ENCODE data around the gene PIP5K1C.

PIP5K1C gene

DNA sequence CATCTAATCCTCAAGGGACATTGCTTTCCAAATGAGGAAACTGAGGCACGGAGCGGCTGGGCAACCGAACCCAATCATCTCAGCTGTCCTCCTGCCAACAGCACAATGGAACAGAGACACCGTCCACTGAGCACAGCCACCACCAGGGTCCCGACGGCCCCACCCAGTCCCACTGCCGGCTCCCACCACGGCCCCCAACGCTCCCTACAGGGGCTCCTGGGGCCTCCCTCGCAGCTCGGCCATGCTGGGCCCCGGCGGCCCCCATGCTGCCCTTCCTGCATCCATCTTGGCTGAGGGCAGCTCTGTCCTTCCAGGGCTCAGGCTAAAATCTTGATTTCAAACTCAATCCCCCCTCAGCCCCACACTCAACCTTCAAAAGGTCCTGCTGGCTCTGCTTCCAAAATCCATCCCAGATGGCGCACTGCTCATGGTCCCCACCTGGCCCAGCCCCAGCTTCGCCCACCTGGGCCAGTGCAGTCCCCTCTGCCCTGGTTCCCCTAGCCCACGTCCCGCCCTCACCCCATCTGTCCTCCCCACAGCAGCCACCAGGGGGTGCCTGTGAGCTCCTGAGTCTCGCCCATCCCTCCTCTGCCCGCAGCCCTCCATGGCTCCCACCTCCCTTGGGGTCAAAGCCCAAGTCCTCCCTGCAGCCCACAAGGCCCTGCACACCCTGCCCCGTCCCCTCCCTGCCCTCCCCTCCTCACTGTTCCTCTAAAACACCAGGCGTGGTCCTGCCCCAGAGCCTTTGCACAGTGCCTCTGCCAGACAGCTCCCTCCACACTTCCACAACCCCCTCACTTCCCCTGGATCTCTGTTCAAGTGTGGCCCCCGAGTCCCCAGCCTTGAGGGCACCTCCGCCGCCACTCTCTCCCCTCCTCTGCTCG, 7.9 kb downstream of the PIP5K1C start:
- no peak for DNase-seq

DNA sequence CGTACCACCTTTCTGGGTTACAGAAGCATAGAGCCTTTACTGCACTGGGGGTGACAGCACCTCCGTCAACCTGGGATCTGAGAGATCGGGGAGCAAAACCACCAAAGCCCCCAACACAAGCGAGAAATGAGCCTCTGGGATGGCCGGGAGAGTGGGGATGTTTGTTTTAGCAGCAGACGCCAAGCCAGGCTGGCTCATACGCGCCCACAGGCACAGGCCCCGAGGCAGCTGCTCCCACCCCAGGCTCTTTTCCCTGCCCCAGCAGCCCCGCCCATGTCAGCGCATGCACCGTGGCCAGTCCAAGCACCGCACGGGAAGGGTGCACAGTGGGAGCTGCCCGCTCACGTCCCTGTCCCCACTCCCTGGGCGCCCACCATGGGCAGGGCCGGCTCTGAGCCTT, 8.5 kb downstream of the PIP5K1C start:
- Histone ChIP-seq H3K4me3 (ENCODE audit: insufficient read depth in 1 of 2, low read depth in 1 of 2, low read length in 2 of 2) (no peak overlapping the region), H4K8ac (ENCODE audit: low read length) (no peak overlapping the region), H2AK5ac (ENCODE audit: low read length, severe bottlenecking) (peak overlapping the region; percentile 19), H3K4me1 (ENCODE audit: control insufficient read depth, insufficient read depth, low read depth, low read length) (peaks cover 61% of the 10 kb centered on the region), H3K27ac (ENCODE audit: low read length, poor library complexity, severe bottlenecking) (no peak overlapping the region), H3K9ac (ENCODE audit: low read length) (no peak overlapping the region), H3K4ac (ENCODE audit: low read depth in 1 of 2, low read length in 2 of 2) (no peak overlapping the region), H2BK120ac (ENCODE audit: low read depth, low read length) (no peak overlapping the region), H3K23ac (ENCODE audit: low read length in 2 of 2) (no peak overlapping the region), H3K9me3 (ENCODE audit: control insufficient read depth, low read length) (no peaks in the 10 kb centered on the region), H2BK15ac (ENCODE audit: low read depth, poor library complexity, severe bottlenecking) (no peak overlapping the region), H2BK12ac (ENCODE audit: low read length in 2 of 2) (no peak overlapping the region), H3K14ac (ENCODE audit: low read length in 2 of 2) (no peak overlapping the region), H2BK5ac (ENCODE audit: low read depth, low read length, poor library complexity, severe bottlenecking) (no peak overlapping the region), H4K91ac (ENCODE audit: low read length) (no peak overlapping the region), H3K79me1 (replicated peaks; ENCODE audit: low read length, poor library complexity, severe bottlenecking) (no peaks in the 10 kb centered on the region), H3K4me2 (ENCODE audit: low read length, poor library complexity, severe bottlenecking) (no peak overlapping the region), H3K18ac (ENCODE audit: low read depth in 1 of 2, low read length in 2 of 2) (no peak overlapping the region), H3K27me3 (ENCODE audit: control insufficient read depth in 1 of 2, insufficient read depth in 1 of 2, low read length in 2 of 2) (no peaks in the 10 kb centered on the region), H2AFZ (ENCODE audit: low read depth, low read length) (no peak overlapping the region), H3K36me3 (ENCODE audit: control insufficient read depth in 1 of 2, insufficient read depth in 2 of 2, low read depth in 1 of 2, low read length in 2 of 2) (peaks cover 3 to 66% of the 10 kb centered on the region in 2 experiments)
- WGBS: 97% methylated on average over 17 of the region's 18 CpGs
- DNase-seq: no peak

More for the DNA sequence above, 7.9 kb downstream of the PIP5K1C start:
- H3K4me1 ChIP-seq (ENCODE audit: control insufficient read depth, insufficient read depth, low read depth, low read length): peaks cover 61% of the 10 kb centered on the region
- H2BK12ac ChIP-seq (ENCODE audit: low read length in 2 of 2): no peak overlapping the region
- H3K18ac ChIP-seq (ENCODE audit: low read depth in 1 of 2, low read length in 2 of 2): no peak overlapping the region
- H3K9me3 ChIP-seq (ENCODE audit: control insufficient read depth, low read length): no peaks in the 10 kb centered on the region
- no peak overlapping the region for H4K91ac ChIP-seq (ENCODE audit: low read length)
- no peak overlapping the region for H3K14ac ChIP-seq (ENCODE audit: low read length in 2 of 2)
- no peak overlapping the region for H3K4ac ChIP-seq (ENCODE audit: low read depth in 1 of 2, low read length in 2 of 2)
- H3K27me3 ChIP-seq (ENCODE audit: control insufficient read depth in 1 of 2, insufficient read depth in 1 of 2, low read length in 2 of 2): no peaks in the 10 kb centered on the region
- H2BK5ac ChIP-seq (ENCODE audit: low read depth, low read length, poor library complexity, severe bottlenecking): no peak overlapping the region
- H2AFZ ChIP-seq (ENCODE audit: low read depth, low read length): no peak overlapping the region
- H3K27ac ChIP-seq (ENCODE audit: low read length, poor library complexity, severe bottlenecking): no peak overlapping the region
- no peak overlapping the region for H4K8ac ChIP-seq (ENCODE audit: low read length)
- no peak overlapping the region for H2AK5ac ChIP-seq (ENCODE audit: low read length, severe bottlenecking)
- peaks cover 3 to 71% of the 10 kb centered on the region in 2 experiments for H3K36me3 ChIP-seq (ENCODE audit: control insufficient read depth in 1 of 2, insufficient read depth in 2 of 2, low read depth in 1 of 2, low read length in 2 of 2)
- no peak overlapping the region for H3K4me3 ChIP-seq (ENCODE audit: insufficient read depth in 1 of 2, low read depth in 1 of 2, low read length in 2 of 2)
- H3K9ac ChIP-seq (ENCODE audit: low read length): no peak overlapping the region
- no peak overlapping the region for H2BK15ac ChIP-seq (ENCODE audit: low read depth, poor library complexity, severe bottlenecking)
- H2BK120ac ChIP-seq (ENCODE audit: low read depth, low read length): no peak overlapping the region
- 96% methylated on average over 25 of the region's 25 CpGs for WGBS
- no peak overlapping the region for H3K4me2 ChIP-seq (ENCODE audit: low read length, poor library complexity, severe bottlenecking)
- no peak overlapping the region for H3K23ac ChIP-seq (ENCODE audit: low read length in 2 of 2)
- no peaks in the 10 kb centered on the region for H3K79me1 ChIP-seq (replicated peaks; ENCODE audit: low read length, poor library complexity, severe bottlenecking)

DNA sequence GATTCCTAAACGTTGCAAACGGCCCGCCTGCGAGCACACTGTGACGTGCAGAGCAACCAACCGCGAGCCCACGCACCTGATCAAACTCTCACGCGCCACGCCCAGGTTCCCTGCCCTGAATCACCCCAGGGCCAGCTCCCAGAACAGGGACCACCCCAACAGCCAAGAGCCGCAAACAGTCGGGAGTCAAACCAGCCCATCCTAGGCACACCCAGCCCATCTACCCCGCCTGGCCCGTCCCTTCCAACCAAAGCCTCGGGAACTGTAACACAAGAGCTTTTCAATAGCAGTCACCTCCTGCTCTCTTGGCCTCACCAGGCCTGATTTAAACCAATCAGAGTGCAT, 8.9 kb downstream of the PIP5K1C start:
- peaks cover 57% of the 10 kb centered on the region for H3K4me1 ChIP-seq (ENCODE audit: control insufficient read depth, insufficient read depth, low read depth, low read length)
- 94% methylated on average over 16 of the region's 16 CpGs for WGBS

DNA sequence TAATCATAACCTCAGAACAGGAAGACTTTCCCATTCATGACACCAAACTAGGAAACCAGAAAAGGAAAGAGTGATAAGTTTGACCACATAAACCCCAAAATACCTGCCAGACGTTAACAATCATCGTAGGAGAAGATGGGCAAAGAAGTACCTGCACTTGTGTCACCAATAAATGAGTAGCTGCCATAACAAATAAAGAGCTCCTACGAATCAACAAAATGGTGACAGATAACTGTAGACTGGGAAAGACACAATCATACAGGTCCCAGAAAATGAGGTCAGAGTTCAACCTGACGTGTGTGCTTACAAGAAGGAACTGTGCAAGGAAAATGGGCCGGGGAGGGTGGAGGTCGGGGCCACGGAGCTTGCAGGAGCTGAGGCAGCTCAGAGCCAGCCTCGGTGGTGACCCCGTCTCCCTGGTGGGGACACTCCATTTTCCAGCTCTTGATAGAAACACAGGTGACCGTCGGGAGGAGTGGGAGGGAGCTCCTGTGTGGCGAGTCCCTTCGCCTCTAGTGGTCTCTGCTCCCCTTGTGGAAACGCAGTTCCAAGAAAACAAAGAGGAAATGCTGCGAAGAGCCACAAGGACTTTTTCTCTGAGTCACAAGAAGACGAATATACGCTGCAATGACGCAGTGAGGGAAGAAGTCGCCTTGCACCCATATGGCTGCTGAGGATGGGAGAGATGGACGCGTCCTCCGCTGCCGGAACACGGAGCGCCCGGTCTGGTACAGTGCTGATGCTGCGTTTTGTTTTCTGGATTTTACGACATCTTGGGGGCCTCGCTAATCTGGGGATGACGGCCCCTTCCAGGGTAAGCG, 9.5 kb downstream of the PIP5K1C start:
- Histone ChIP-seq H2AK5ac (ENCODE audit: low read length, severe bottlenecking) (no peak overlapping the region), H2AFZ (ENCODE audit: low read depth, low read length) (no peak overlapping the region), H3K9me3 (ENCODE audit: control insufficient read depth, low read length) (no peaks in the 10 kb centered on the region), H3K9ac (ENCODE audit: low read length) (no peak overlapping the region), H3K79me1 (replicated peaks; ENCODE audit: low read length, poor library complexity, severe bottlenecking) (peaks cover 1% of the 10 kb centered on the region), H3K4ac (ENCODE audit: low read depth in 1 of 2, low read length in 2 of 2) (no peak overlapping the region), H3K36me3 (ENCODE audit: control insufficient read depth in 1 of 2, insufficient read depth in 2 of 2, low read depth in 1 of 2, low read length in 2 of 2) (peaks cover 3 to 59% of the 10 kb centered on the region in 2 experiments), H2BK12ac (ENCODE audit: low read length in 2 of 2) (no peak overlapping the region), H4K91ac (ENCODE audit: low read length) (no peak overlapping the region), H3K18ac (ENCODE audit: low read depth in 1 of 2, low read length in 2 of 2) (no peak overlapping the region), H3K23ac (ENCODE audit: low read length in 2 of 2) (no peak overlapping the region), H3K14ac (ENCODE audit: low read length in 2 of 2) (no peak overlapping the region), H3K4me2 (ENCODE audit: low read length, poor library complexity, severe bottlenecking) (no peak overlapping the region), H3K4me3 (ENCODE audit: insufficient read depth in 1 of 2, low read depth in 1 of 2, low read length in 2 of 2) (no peak overlapping the region), H2BK5ac (ENCODE audit: low read depth, low read length, poor library complexity, severe bottlenecking) (no peak overlapping the region), H4K8ac (ENCODE audit: low read length) (no peak overlapping the region), H2BK15ac (ENCODE audit: low read depth, poor library complexity, severe bottlenecking) (no peak overlapping the region), H2BK120ac (ENCODE audit: low read depth, low read length) (no peak overlapping the region), H3K27ac (ENCODE audit: low read length, poor library complexity, severe bottlenecking) (no peak overlapping the region), H3K27me3 (ENCODE audit: control insufficient read depth in 1 of 2, insufficient read depth in 1 of 2, low read length in 2 of 2) (no peaks in the 10 kb centered on the region), H3K4me1 (ENCODE audit: control insufficient read depth, insufficient read depth, low read depth, low read length) (peaks cover 55% of the 10 kb centered on the region)
- WGBS: 92% methylated on average over 31 of the region's 31 CpGs
- no peak for DNase-seq

More for the DNA sequence above, 8.9 kb downstream of the PIP5K1C start:
- Histone ChIP-seq H4K8ac (ENCODE audit: low read length) (no peak overlapping the region), H3K23ac (ENCODE audit: low read length in 2 of 2) (no peak overlapping the region), H3K36me3 (ENCODE audit: control insufficient read depth in 1 of 2, insufficient read depth in 2 of 2, low read depth in 1 of 2, low read length in 2 of 2) (peaks cover 3 to 64% of the 10 kb centered on the region in 2 experiments), H2BK120ac (ENCODE audit: low read depth, low read length) (no peak overlapping the region), H3K4me3 (ENCODE audit: insufficient read depth in 1 of 2, low read depth in 1 of 2, low read length in 2 of 2) (no peak overlapping the region), H3K18ac (ENCODE audit: low read depth in 1 of 2, low read length in 2 of 2) (no peak overlapping the region), H3K4me2 (ENCODE audit: low read length, poor library complexity, severe bottlenecking) (no peak overlapping the region), H3K27ac (ENCODE audit: low read length, poor library complexity, severe bottlenecking) (no peak overlapping the region), H3K14ac (ENCODE audit: low read length in 2 of 2) (no peak overlapping the region), H3K79me1 (replicated peaks; ENCODE audit: low read length, poor library complexity, severe bottlenecking) (no peaks in the 10 kb centered on the region), H4K91ac (ENCODE audit: low read length) (no peak overlapping the region), H2BK12ac (ENCODE audit: low read length in 2 of 2) (no peak overlapping the region), H2BK15ac (ENCODE audit: low read depth, poor library complexity, severe bottlenecking) (no peak overlapping the region), H2BK5ac (ENCODE audit: low read depth, low read length, poor library complexity, severe bottlenecking) (no peak overlapping the region), H2AFZ (ENCODE audit: low read depth, low read length) (no peak overlapping the region), H3K27me3 (ENCODE audit: control insufficient read depth in 1 of 2, insufficient read depth in 1 of 2, low read length in 2 of 2) (no peaks in the 10 kb centered on the region), H2AK5ac (ENCODE audit: low read length, severe bottlenecking) (peak overlapping the region; percentile 19), H3K9ac (ENCODE audit: low read length) (no peak overlapping the region), H3K9me3 (ENCODE audit: control insufficient read depth, low read length) (no peaks in the 10 kb centered on the region), H3K4ac (ENCODE audit: low read depth in 1 of 2, low read length in 2 of 2) (no peak overlapping the region)
- DNase-seq: no peak

All from mesenchymal stem cell (in vitro differentiated cells and primary cell).